Ovary (tissue), 3 donors: ENCODE measurements around the gene HEXD.

Source experiments
- CTCF ChIP-seq, 3 donors: fragments of 450-650 bp in 2 of 3; fragments of 200-600 bp in 1 of 3; IDR thresholded peaks; one replicate each; pipeline versions ENCODE4 v1.5.1 to v1.8.0; 2016 to 2022; ENCODE audit warnings: antibody characterized with exemption in 3 of 3, mild to moderate bottlenecking in 1 of 3
- POLR2A ChIP-seq: fragments of 450-650 bp; IDR thresholded peaks from one replicate; pipeline ENCODE4 v1.6.1; 2017; ENCODE audit warnings: antibody characterized with exemption, mild to moderate bottlenecking, moderate library complexity
- donor health status: DM: no; HTN: no; CAD: no.

GRCh38 chr17:82487910-82488309, 69.8 kb downstream of the HEXD start:
- TF ChIP-seq POLR2A (no peak), CTCF (IDR thresholded peaks at IDR 0.05) (no peak)
